ENCODE results near the gene ATP9B. TPM values are rescaled to one million over a fixed set of nuclear protein-coding genes. Genes with fewer than 3 reads are reported as not detected.

ATP9B gene
- total RNA-seq, 1 experiment from 2014 or later = 17.9 TPM

GRCh38 chr18:79365701-79366100 lies 296.5 kb downstream of the ATP9B start:
- no peak for TF ChIP-seq EZH2 (IDR thresholded peaks at IDR 0.05; ENCODE audit: borderline replicate concordance, low read depth, low read length, poor library complexity, severe bottlenecking)
- TF ChIP-seq CTCF (conservative IDR thresholded peaks at IDR 0.05; ENCODE audit: low read depth, low read length) = no peak
- no peak overlapping the region for H3K27ac ChIP-seq (ENCODE audit: low read depth, low read length, poor library complexity, severe bottlenecking)
- ChIA-PET CTCF (no interaction called here), POLR2A (ENCODE audit: low non-redundant PET) (no interaction called here)
- intact Hi-C loops (cut with micrococcal nuclease; ENCODE audit: unreplicated experiment) = no loop called here
- no peak for DNase-seq (ENCODE audit: low spot score)
- no TSS peak for BruUV-seq (replicated peaks)
- no peaks in the 10 kb centered on the region for H3K9me3 ChIP-seq (ENCODE audit: low read depth, low read length, poor library complexity, severe bottlenecking)
- no peaks in the 10 kb centered on the region for H3K4me1 ChIP-seq (ENCODE audit: insufficient read depth, low read length, poor library complexity, severe bottlenecking)
- H3K4me3 ChIP-seq (ENCODE audit: low read depth, low read length, poor library complexity, severe bottlenecking) = no peak overlapping the region
- H3K36me3 ChIP-seq (ENCODE audit: insufficient read depth, low read length, poor library complexity, severe bottlenecking) = peaks cover 5% of the 10 kb centered on the region
- no peaks in the 10 kb centered on the region for H3K27me3 ChIP-seq (replicated peaks; ENCODE audit: insufficient read depth, low read depth, low read length, poor library complexity)

- DNase-seq (ENCODE audit: low spot score) = no peak
- Histone ChIP-seq H3K27ac (ENCODE audit: low read depth, low read length, poor library complexity, severe bottlenecking) (no peak overlapping the region), H3K4me3 (ENCODE audit: low read depth, low read length, poor library complexity, severe bottlenecking) (no peak overlapping the region), H3K36me3 (ENCODE audit: insufficient read depth, low read length, poor library complexity, severe bottlenecking) (peaks cover 5% of the 10 kb centered on the region), H3K4me1 (ENCODE audit: insufficient read depth, low read length, poor library complexity, severe bottlenecking) (no peaks in the 10 kb centered on the region), H3K27me3 (replicated peaks; ENCODE audit: insufficient read depth, low read depth, low read length, poor library complexity) (no peaks in the 10 kb centered on the region), H3K9me3 (ENCODE audit: low read depth, low read length, poor library complexity, severe bottlenecking) (no peaks in the 10 kb centered on the region)
- intact Hi-C loops (cut with micrococcal nuclease; ENCODE audit: unreplicated experiment) = no loop called here
- CTCF ChIA-PET = no interaction called here
- POLR2A ChIA-PET (ENCODE audit: low non-redundant PET) = no interaction called here
- no TSS peak for BruUV-seq (replicated peaks)
- TF ChIP-seq CTCF (conservative IDR thresholded peaks at IDR 0.05; ENCODE audit: low read depth, low read length) = no peak
- TF ChIP-seq EZH2 (IDR thresholded peaks at IDR 0.05; ENCODE audit: borderline replicate concordance, low read depth, low read length, poor library complexity, severe bottlenecking) = no peak
Observed at GRCh38 chr18:79366177-79367094, 297.2 kb downstream of the ATP9B start.

GRCh38 chr18:79367480-79367879 lies 298.3 kb downstream of the ATP9B start:
- H3K36me3 ChIP-seq (ENCODE audit: insufficient read depth, low read length, poor library complexity, severe bottlenecking) = no peaks in the 10 kb centered on the region
- no peak overlapping the region for H3K27ac ChIP-seq (ENCODE audit: low read depth, low read length, poor library complexity, severe bottlenecking)
- BruUV-seq (replicated peaks) = no TSS peak
- no peaks in the 10 kb centered on the region for H3K9me3 ChIP-seq (ENCODE audit: low read depth, low read length, poor library complexity, severe bottlenecking)
- ChIA-PET POLR2A (ENCODE audit: low non-redundant PET) (no interaction called here), CTCF (no interaction called here)
- no peak overlapping the region for H3K4me3 ChIP-seq (ENCODE audit: low read depth, low read length, poor library complexity, severe bottlenecking)
- no peak for DNase-seq (ENCODE audit: low spot score)
- H3K27me3 ChIP-seq (replicated peaks; ENCODE audit: insufficient read depth, low read depth, low read length, poor library complexity) = no peaks in the 10 kb centered on the region
- no peaks in the 10 kb centered on the region for H3K4me1 ChIP-seq (ENCODE audit: insufficient read depth, low read length, poor library complexity, severe bottlenecking)
- intact Hi-C loops (cut with micrococcal nuclease; ENCODE audit: unreplicated experiment) = no loop called here
- TF ChIP-seq EZH2 (IDR thresholded peaks at IDR 0.05; ENCODE audit: borderline replicate concordance, low read depth, low read length, poor library complexity, severe bottlenecking) (no peak), CTCF (conservative IDR thresholded peaks at IDR 0.05; ENCODE audit: low read depth, low read length) (no peak)

All from A673 (cell line).